Measurements from ENCODE around the gene STRN4. TPM values are rescaled to one million over a fixed set of nuclear protein-coding genes. Genes with fewer than 3 reads are reported as not detected.

The STRN4 gene
- polyA plus RNA-seq, 1 donor from 2014 or later: 153 TPM

GRCh38 chr19:46784262-46785053 is 38.2 kb upstream of the STRN4 start:
- no peaks in the 10 kb centered on the region for H3K9me2 ChIP-seq (ENCODE audit: insufficient read depth, low read length)
- no peaks in the 10 kb centered on the region for H3K36me3 ChIP-seq (ENCODE audit: insufficient read depth, low read length)
- no peak overlapping the region for H3K4me3 ChIP-seq (ENCODE audit: low read length)
- no peaks in the 10 kb centered on the region for H3K9me3 ChIP-seq (ENCODE audit: low read length)
- peaks cover 18% of the 10 kb centered on the region for H3K27me3 ChIP-seq (ENCODE audit: insufficient read depth, low read depth, low read length)
- H3K27ac ChIP-seq (ENCODE audit: low read length): no peak overlapping the region
- H3K4me2 ChIP-seq (ENCODE audit: low read length): no peak overlapping the region
- H3F3A ChIP-seq (ENCODE audit: insufficient read depth, low read length, poor library complexity, severe bottlenecking): peaks cover 3% of the 10 kb centered on the region
- H3K9ac ChIP-seq (ENCODE audit: low read length): no peak overlapping the region
- no peaks in the 10 kb centered on the region for H4K20me1 ChIP-seq (ENCODE audit: insufficient read depth)
- H3K79me2 ChIP-seq (replicated peaks; ENCODE audit: insufficient read depth, low read length): no peaks in the 10 kb centered on the region
- no peak overlapping the region for H2AFZ ChIP-seq (ENCODE audit: low read depth, low read length)
- TF ChIP-seq RAD21 (conservative IDR thresholded peaks at IDR 0.05): no peak
- TF ChIP-seq SMC3 (conservative IDR thresholded peaks at IDR 0.05; ENCODE audit: poor library complexity): no peak
- TF ChIP-seq CTCF (IDR thresholded peaks at IDR 0.05; ENCODE audit: poor library complexity, severe bottlenecking): no peak
- no peak for TF ChIP-seq MXI1 (conservative IDR thresholded peaks at IDR 0.05; ENCODE audit: poor library complexity, severe bottlenecking)

GRCh38 chr19:46783670-46784069 is 37.4 kb upstream of the STRN4 start:
- no peak for TF ChIP-seq RAD21 (conservative IDR thresholded peaks at IDR 0.05)
- no peak for TF ChIP-seq REST (IDR thresholded peaks at IDR 0.05; ENCODE audit: borderline replicate concordance)
- no peak for TF ChIP-seq TAF1 (IDR thresholded peaks at IDR 0.05; ENCODE audit: low read depth)
- no peak for TF ChIP-seq EZH2 (IDR thresholded peaks at IDR 0.05; ENCODE audit: borderline replicate concordance, insufficient read depth, low read length, poor library complexity, severe bottlenecking)
- no peak for TF ChIP-seq EP300 (conservative IDR thresholded peaks at IDR 0.05; ENCODE audit: poor library complexity, severe bottlenecking)
- no peak for TF ChIP-seq CTCF (IDR thresholded peaks at IDR 0.05; ENCODE audit: poor library complexity, severe bottlenecking)
- no peak for TF ChIP-seq POLR2AphosphoS5 (IDR thresholded peaks at IDR 0.05)
- no peak for TF ChIP-seq SMC3 (conservative IDR thresholded peaks at IDR 0.05; ENCODE audit: poor library complexity)
- H3K79me2 ChIP-seq (replicated peaks; ENCODE audit: insufficient read depth, low read length): no peaks in the 10 kb centered on the region
- peaks cover 3% of the 10 kb centered on the region for H3F3A ChIP-seq (ENCODE audit: insufficient read depth, low read length, poor library complexity, severe bottlenecking)
- no peak overlapping the region for H3K4me3 ChIP-seq (ENCODE audit: low read length)
- H3K27me3 ChIP-seq (ENCODE audit: insufficient read depth, low read depth, low read length): peaks cover 18% of the 10 kb centered on the region
- no peak overlapping the region for H3K9ac ChIP-seq (ENCODE audit: low read length)
- no peaks in the 10 kb centered on the region for H3K9me2 ChIP-seq (ENCODE audit: insufficient read depth, low read length)
- no peak overlapping the region for H3K4me2 ChIP-seq (ENCODE audit: low read length)
- H3K36me3 ChIP-seq (ENCODE audit: insufficient read depth, low read length): no peaks in the 10 kb centered on the region
- H4K20me1 ChIP-seq (ENCODE audit: insufficient read depth): no peaks in the 10 kb centered on the region
- no peaks in the 10 kb centered on the region for H3K9me3 ChIP-seq (ENCODE audit: low read length)
- H2AFZ ChIP-seq (ENCODE audit: low read depth, low read length): no peak overlapping the region
- H3K27ac ChIP-seq (ENCODE audit: low read length): no peak overlapping the region

Measured in neural cell (in vitro differentiated cells).